ENCODE data around the gene LRP1. TPM values are rescaled to one million over a fixed set of nuclear protein-coding genes. Genes with fewer than 3 reads are reported as not detected.
A peak's percentile ranks its signal among the peaks of the same experiment; 100 is the strongest.

LRP1 gene
- total and polyA plus RNA-seq, 2 of the 4 experiments (the other 2 are of a cell fraction): 73.1 to 142 TPM

GRCh38 chr12:57170927-57171326, 42.6 kb downstream of the LRP1 start:
- peaks cover 55% of the 10 kb centered on the region for H4K20me1 ChIP-seq (ENCODE audit: insufficient read depth, low read length)
- POLR2A ChIA-PET (ENCODE audit: unreplicated experiment): interaction anchor here (0.6 kb wide), 1 partner anchor 98 kb away, joined by 3 read pairs; no protein-coding TSS in a partner anchor
- no peak overlapping the region for H3K4me2 ChIP-seq (ENCODE audit: low read depth, low read length)
- no peak overlapping the region for H3K4me3 ChIP-seq (ENCODE audit: insufficient read depth, low read depth, low read length)
- ATAC-seq (ENCODE audit: low read depth) (no peak), DNase-seq (no peak)
- in situ Hi-C loops (cut with MboI; ENCODE audit: low sequenced_read_pairs) (no loop called here), dilution Hi-C loops (cut with HindIII; ENCODE audit: low sequenced_read_pairs, unreplicated experiment) (no loop called here), intact Hi-C loops (cut with micrococcal nuclease) (no loop called here)
- 0 out of 2 replicates have a peak overlapping the region, but pooled peaks have one; percentile 34 for H3K14ac ChIP-seq (replicated peaks; ENCODE audit: low read depth, low read length)
- no peak overlapping the region for H2AK9ac ChIP-seq (replicated peaks; ENCODE audit: low read depth, low read length, poor library complexity)
- H4K91ac ChIP-seq (ENCODE audit: insufficient read depth, low read depth, low read length): no peak overlapping the region
- no peak overlapping the region for H2BK20ac ChIP-seq (ENCODE audit: low read depth, low read length)
- no peak overlapping the region for H3K56ac ChIP-seq (ENCODE audit: extremely low read depth, insufficient read depth, low read length)
- no TSS peak for BruUV-seq (replicated peaks)
- H3K9me3 ChIP-seq (ENCODE audit: control insufficient read depth, insufficient read depth, low read length): no peaks in the 10 kb centered on the region
- H3K9ac ChIP-seq (ENCODE audit: low read depth, low read length): no peak overlapping the region
- H3K36me3 ChIP-seq (ENCODE audit: control insufficient read depth, insufficient read depth, low read length): peaks cover 87% of the 10 kb centered on the region
- no peak for TF ChIP-seq RCOR1 (IDR thresholded peaks at IDR 0.05; ENCODE audit: insufficient replicate concordance, low read length)
- TF ChIP-seq NFE2L2 (IDR thresholded peaks at IDR 0.05; ENCODE audit: low read depth, low read length): no peak
- no peak for TF ChIP-seq FOS (IDR thresholded peaks at IDR 0.05; ENCODE audit: low read depth, low read length)
- no peak for TF ChIP-seq CHD1 (IDR thresholded peaks at IDR 0.05; ENCODE audit: low read depth, low read length)
- TF ChIP-seq, protein P1, sequence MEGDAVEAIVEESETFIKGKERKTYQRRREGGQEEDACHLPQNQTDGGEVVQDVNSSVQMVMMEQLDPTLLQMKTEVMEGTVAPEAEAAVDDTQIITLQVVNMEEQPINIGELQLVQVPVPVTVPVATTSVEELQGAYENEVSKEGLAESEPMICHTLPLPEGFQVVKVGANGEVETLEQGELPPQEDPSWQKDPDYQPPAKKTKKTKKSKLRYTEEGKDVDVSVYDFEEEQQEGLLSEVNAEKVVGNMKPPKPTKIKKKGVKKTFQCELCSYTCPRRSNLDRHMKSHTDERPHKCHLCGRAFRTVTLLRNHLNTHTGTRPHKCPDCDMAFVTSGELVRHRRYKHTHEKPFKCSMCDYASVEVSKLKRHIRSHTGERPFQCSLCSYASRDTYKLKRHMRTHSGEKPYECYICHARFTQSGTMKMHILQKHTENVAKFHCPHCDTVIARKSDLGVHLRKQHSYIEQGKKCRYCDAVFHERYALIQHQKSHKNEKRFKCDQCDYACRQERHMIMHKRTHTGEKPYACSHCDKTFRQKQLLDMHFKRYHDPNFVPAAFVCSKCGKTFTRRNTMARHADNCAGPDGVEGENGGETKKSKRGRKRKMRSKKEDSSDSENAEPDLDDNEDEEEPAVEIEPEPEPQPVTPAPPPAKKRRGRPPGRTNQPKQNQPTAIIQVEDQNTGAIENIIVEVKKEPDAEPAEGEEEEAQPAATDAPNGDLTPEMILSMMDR (conservative IDR thresholded peaks at IDR 0.05; ENCODE audit: low read depth, low read length): no peak
- TF ChIP-seq BHLHE40 (IDR thresholded peaks at IDR 0.05; ENCODE audit: low read depth, low read length): no peak
- TF ChIP-seq POLR2A (IDR thresholded peaks at IDR 0.05; ENCODE audit: low read depth, low read length): no peak
- TF ChIP-seq, protein P2, sequence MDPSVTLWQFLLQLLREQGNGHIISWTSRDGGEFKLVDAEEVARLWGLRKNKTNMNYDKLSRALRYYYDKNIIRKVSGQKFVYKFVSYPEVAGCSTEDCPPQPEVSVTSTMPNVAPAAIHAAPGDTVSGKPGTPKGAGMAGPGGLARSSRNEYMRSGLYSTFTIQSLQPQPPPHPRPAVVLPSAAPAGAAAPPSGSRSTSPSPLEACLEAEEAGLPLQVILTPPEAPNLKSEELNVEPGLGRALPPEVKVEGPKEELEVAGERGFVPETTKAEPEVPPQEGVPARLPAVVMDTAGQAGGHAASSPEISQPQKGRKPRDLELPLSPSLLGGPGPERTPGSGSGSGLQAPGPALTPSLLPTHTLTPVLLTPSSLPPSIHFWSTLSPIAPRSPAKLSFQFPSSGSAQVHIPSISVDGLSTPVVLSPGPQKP (IDR thresholded peaks at IDR 0.05; ENCODE audit: borderline replicate concordance, low read depth, low read length): no peak
- no peak for TF ChIP-seq RAD21 (IDR thresholded peaks at IDR 0.05; ENCODE audit: low read length)
- TF ChIP-seq MXI1 (IDR thresholded peaks at IDR 0.05; ENCODE audit: borderline replicate concordance, low read depth, low read length): no peak
- TF ChIP-seq RFX5 (IDR thresholded peaks at IDR 0.05; ENCODE audit: low read depth, low read length): no peak
- TF ChIP-seq CEBPB (IDR thresholded peaks at IDR 0.05; ENCODE audit: low read depth, low read length): no peak
- no peak for TF ChIP-seq SMC3 (IDR thresholded peaks at IDR 0.05; ENCODE audit: low read depth, low read length)
- TF ChIP-seq MAFK (IDR thresholded peaks at IDR 0.05; ENCODE audit: low read depth, low read length): no peak
- TF ChIP-seq, protein P3, sequence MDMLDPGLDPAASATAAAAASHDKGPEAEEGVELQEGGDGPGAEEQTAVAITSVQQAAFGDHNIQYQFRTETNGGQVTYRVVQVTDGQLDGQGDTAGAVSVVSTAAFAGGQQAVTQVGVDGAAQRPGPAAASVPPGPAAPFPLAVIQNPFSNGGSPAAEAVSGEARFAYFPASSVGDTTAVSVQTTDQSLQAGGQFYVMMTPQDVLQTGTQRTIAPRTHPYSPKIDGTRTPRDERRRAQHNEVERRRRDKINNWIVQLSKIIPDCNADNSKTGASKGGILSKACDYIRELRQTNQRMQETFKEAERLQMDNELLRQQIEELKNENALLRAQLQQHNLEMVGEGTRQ (IDR thresholded peaks at IDR 0.05; ENCODE audit: low read depth, low read length): no peak
- no peak overlapping the region for H2AK5ac ChIP-seq (ENCODE audit: low read depth, low read length)
- H3K27ac ChIP-seq (ENCODE audit: insufficient read depth, low read length): peak overlapping the region; percentile 13; the same call in 1 of the 2 replicates
- H2BK5ac ChIP-seq (ENCODE audit: low read depth, low read length, poor library complexity, severe bottlenecking): no peak overlapping the region
- no peak overlapping the region for H3K18ac ChIP-seq (ENCODE audit: low read depth, low read length)
- H3K9me1 ChIP-seq (ENCODE audit: insufficient read depth, low read length): no peaks in the 10 kb centered on the region; the same call in 1 of the 2 replicates
- 100% methylated on average over 1 of the region's 4 CpGs; no CpG with 5 or more reads in 1 of the 2 experiments for WGBS, 2 experiments (ENCODE audit: extremely low coverage in 2 of 2, insufficient read length in 1 of 2)
- no peak overlapping the region for H4K8ac ChIP-seq (ENCODE audit: low read depth in 2 of 2, low read length in 2 of 2)
- peak overlapping the region; percentile 24 for H2AFZ ChIP-seq (replicated peaks; ENCODE audit: low read length, poor library complexity)
- no peak overlapping the region for H2BK120ac ChIP-seq (ENCODE audit: low read depth, low read length)
- no peak overlapping the region for H4K5ac ChIP-seq (ENCODE audit: low read depth, low read length)
- H3K79me1 ChIP-seq (ENCODE audit: low read depth in 1 of 2, low read length in 2 of 2): peaks cover 10 to 59% of the 10 kb centered on the region in 2 experiments
- H2BK15ac ChIP-seq (ENCODE audit: low read depth, low read length): no peak overlapping the region
- H3K27me3 ChIP-seq (ENCODE audit: control insufficient read depth, insufficient read depth, low read length): no peaks in the 10 kb centered on the region
- H3K4ac ChIP-seq (ENCODE audit: low read depth, low read length): no peak overlapping the region
- no peak overlapping the region for H3K23ac ChIP-seq (ENCODE audit: low read depth, low read length)
- CTCF ChIA-PET: interaction anchor here (0.5 to 0.6 kb wide), 2 partner anchors 11 to 50 kb away, joined by 3 to 4 read pairs; no protein-coding TSS in a partner anchor
- H3K4me1 ChIP-seq (ENCODE audit: control insufficient read depth, insufficient read depth, low read length): peaks cover 12% of the 10 kb centered on the region

All from IMR-90 (cell line).